Measurements from ENCODE around the gene RPRD1B.

The RPRD1B gene

GRCh38 chr20:38040276-38040675 lies 6.7 kb downstream of the RPRD1B start:
- DNase-seq: no peak

GRCh38 chr20:38043512-38044300 lies 10.2 kb downstream of the RPRD1B start:
- no peak for DNase-seq

GRCh38 chr20:38044685-38045084 lies 11.1 kb downstream of the RPRD1B start:
- no peak for DNase-seq

- no peak for DNase-seq
Observed at GRCh38 chr20:38046572-38046971, 13.0 kb downstream of the RPRD1B start.

GRCh38 chr20:38049800-38050199 lies 16.3 kb downstream of the RPRD1B start:
- no peak for DNase-seq

- no peak for DNase-seq
Observed at GRCh38 chr20:38050686-38051085, 17.1 kb downstream of the RPRD1B start.

- no peak for DNase-seq
Observed at GRCh38 chr20:38052870-38053269, 19.3 kb downstream of the RPRD1B start.

GRCh38 chr20:38054647-38055046 lies 21.1 kb downstream of the RPRD1B start:
- DNase-seq: no peak

GRCh38 chr20:38055294-38055693 lies 21.7 kb downstream of the RPRD1B start:
- DNase-seq: no peak

- DNase-seq: no peak
Observed at GRCh38 chr20:38055848-38056247, 22.3 kb downstream of the RPRD1B start.

- no peak for DNase-seq
Observed at GRCh38 chr20:38057351-38057972, 23.9 kb downstream of the RPRD1B start.

GRCh38 chr20:38059832-38060231 lies 26.3 kb downstream of the RPRD1B start:
- DNase-seq: no peak

- no peak for DNase-seq
Observed at GRCh38 chr20:38060536-38060935, 27.0 kb downstream of the RPRD1B start.

- DNase-seq: no peak
Observed at GRCh38 chr20:38061109-38061508, 27.6 kb downstream of the RPRD1B start.

- DNase-seq: no peak
Observed at GRCh38 chr20:38062890-38063289, 29.3 kb downstream of the RPRD1B start.

GRCh38 chr20:38063911-38064530 lies 30.5 kb downstream of the RPRD1B start:
- DNase-seq: no peak

GRCh38 chr20:38065764-38066375 lies 32.3 kb downstream of the RPRD1B start:
- no peak for DNase-seq

- DNase-seq: no peak
Observed at GRCh38 chr20:38066969-38067716, 33.6 kb downstream of the RPRD1B start.

- no peak for DNase-seq
Observed at GRCh38 chr20:38067717-38068365, 34.3 kb downstream of the RPRD1B start.

- no peak for DNase-seq
Observed at GRCh38 chr20:38072898-38073297, 39.4 kb downstream of the RPRD1B start.

GRCh38 chr20:38073307-38074071 lies 39.9 kb downstream of the RPRD1B start:
- DNase-seq: no peak
